K562 (cell line): ENCODE data around the gene SGMS1. TPM values are rescaled to one million over a fixed set of nuclear protein-coding genes. Genes with fewer than 3 reads are reported as not detected.

Experiments used
- DEAF1 ChIP-seq: fragments of 450-650 bp; formaldehyde crosslinking; IDR thresholded peaks from 2 replicates; pipeline ENCODE4 v1.4.0; 2020; ENCODE audit warnings: mild to moderate bottlenecking, moderate library complexity
- HDAC1 ChIP-seq, 2 experiments: fragments of 450-650 bp; IDR thresholded peaks; 2 replicates each; pipeline ENCODE4 v1.6.1; 2016 to 2017; ENCODE audit warnings: inconsistent platforms in 1 of 2, mild to moderate bottlenecking in 1 of 2, moderate library complexity in 1 of 2
- MYBL2 ChIP-seq, 2 experiments: fragments of 450-650 bp in 1 of 2; sonication (generic) in 1 of 2; formaldehyde crosslinking in 1 of 2; IDR thresholded peaks; 2 replicates each; pipeline versions ENCODE4 v1.6.1 to v1.8.1; 2017 to 2022; ENCODE audit warnings: borderline replicate concordance in 1 of 2, inconsistent platforms in 1 of 2, low read depth in 1 of 2, mild to moderate bottlenecking in 1 of 2, missing genetic modification reagents in 1 of 2, moderate library complexity in 1 of 2
- NCOA2 ChIP-seq, 2 experiments: fragments of 450-650 bp; IDR thresholded peaks; 2 replicates each; pipeline ENCODE4 v1.6.1; 2018; ENCODE audit warnings: mild to moderate bottlenecking in 2 of 2, moderate library complexity in 1 of 2; ENCODE audit not compliant: partially characterized antibody in 2 of 2
- NEUROD1 ChIP-seq: fragments of 150-350 bp; IDR thresholded peaks from 2 replicates; pipeline ENCODE4 v1.6.1; 2014; ENCODE audit warnings: borderline replicate concordance, low read length, low read depth; ENCODE audit not compliant: partially characterized antibody
- NRF1 ChIP-seq, 2 experiments: fragments of 450-650 bp; IDR thresholded peaks in 1 of 2; conservative IDR thresholded peaks in 1 of 2; 2 replicates each; pipeline ENCODE4 v1.6.1; 2014; ENCODE audit warnings: mild to moderate bottlenecking in 2 of 2
- RERE ChIP-seq: sonication (generic); formaldehyde crosslinking; IDR thresholded peaks from 2 replicates; pipeline ENCODE4 v1.8.0; 2023; ENCODE audit warnings: missing genetic modification reagents, mild to moderate bottlenecking, borderline replicate concordance
- SNIP1 ChIP-seq: fragments of 450-650 bp; IDR thresholded peaks from 2 replicates; pipeline ENCODE4 v1.7.1; 2017; ENCODE audit warnings: low read depth, mild to moderate bottlenecking
- SOX6 ChIP-seq: fragments of 450-650 bp; IDR thresholded peaks from 2 replicates; pipeline ENCODE4 v1.6.1; 2014; ENCODE audit warnings: mild to moderate bottlenecking
- U2AF1 ChIP-seq: fragments of 200-400 bp; formaldehyde crosslinking; optimal IDR thresholded peaks from 2 replicates; pipeline ENCODE3; 2017; ENCODE audit warnings: mild to moderate bottlenecking, low read depth, low read length, moderate library complexity
- ZNF407 ChIP-seq: fragments of 450-650 bp; IDR thresholded peaks from 2 replicates; pipeline ENCODE4 v1.6.1; 2016; ENCODE audit warnings: low read depth
- polyA plus RNA-seq, 8 experiments: library from polyadenylated mRNA; depleted of rRNA in 4 of 8; stranded (reverse) in 5 of 8; unstranded in 3 of 8; fragments of >200 nt; fragmentation: Nextera tagmentation in 2 of 8; fragmentation: Illumina TruSeq in 1 of 8; extraction: Ambion mirVana in 2 of 8; extraction: Trizol in 1 of 8; gene quantifications; 2 replicates each; pipeline versions ENCODE4 v1.2.1 to v1.2.3, GENCODE V29; 2011 to 2014; ENCODE audit warnings: inconsistent platforms in 1 of 8, missing spikeins in 1 of 8
- total RNA-seq, 7 experiments: library from RNA; depleted of rRNA in 6 of 7; stranded (reverse); fragments of >200 nt in 6 of 7; fragmentation: Illumina TruSeq in 2 of 7; extraction: Trizol in 2 of 7; gene quantifications; 2 replicates each; pipeline versions ENCODE4 v1.2.1 to v1.2.3, GENCODE V29; 2011 to 2021; ENCODE audit warnings: low replicate concordance in 1 of 7

SGMS1 gene
- total and polyA plus RNA-seq, 9 of the 15 experiments (the other 6 are each of a cell fraction or from before 2014, with no cell fraction given) = 22.6 to 232 (median 82.2) TPM

- TF ChIP-seq ZNF407 (no peak), SOX6 (peak; percentile 40; the same call in 1 of the 2 replicates), U2AF1 (no peak), RERE (CRISPR knock-in tag) (no peak), NRF1 (conservative IDR thresholded peaks at IDR 0.05 in 1 of 2, IDR thresholded peaks at IDR 0.05 in 1 of 2) (no peak; a peak in 1 of 4 replicates), HDAC1 (IDR thresholded peaks at IDR 0.05) (peak in 1 of 2 experiments; percentile 47; a peak in 2 of 4 replicates), MYBL2 (IDR thresholded peaks at IDR 0.05; ENCODE audit: low read depth) (no peak), MYBL2 (CRISPR knock-in tag; IDR thresholded peaks at IDR 0.05; ENCODE audit: borderline replicate concordance) (no peak), SNIP1 (no peak), NCOA2 (IDR thresholded peaks at IDR 0.05; ENCODE audit: partially characterized antibody in 2 of 2) (peak in 1 of 2 experiments; percentile 9), NEUROD1 (peak; percentile 27), DEAF1 (CRISPR knock-in tag) (0 out of 2 replicates have a peak, but pooled peaks have one; percentile 47)
Observed at GRCh38 chr10:50554995-50555568, 68.7 kb downstream of the SGMS1 start (continued).
